ENCODE results near the gene PREPL. TPM values are rescaled to one million over a fixed set of nuclear protein-coding genes. Genes with fewer than 3 reads are reported as not detected.
A peak's percentile ranks its signal among the peaks of the same experiment; 100 is the strongest.

Gene PREPL
- total and polyA plus RNA-seq, 9 of the 15 experiments (the other 6 are each of a cell fraction or from before 2014, with no cell fraction given): 11.6 to 58.9 (median 27.2) TPM

DNA sequence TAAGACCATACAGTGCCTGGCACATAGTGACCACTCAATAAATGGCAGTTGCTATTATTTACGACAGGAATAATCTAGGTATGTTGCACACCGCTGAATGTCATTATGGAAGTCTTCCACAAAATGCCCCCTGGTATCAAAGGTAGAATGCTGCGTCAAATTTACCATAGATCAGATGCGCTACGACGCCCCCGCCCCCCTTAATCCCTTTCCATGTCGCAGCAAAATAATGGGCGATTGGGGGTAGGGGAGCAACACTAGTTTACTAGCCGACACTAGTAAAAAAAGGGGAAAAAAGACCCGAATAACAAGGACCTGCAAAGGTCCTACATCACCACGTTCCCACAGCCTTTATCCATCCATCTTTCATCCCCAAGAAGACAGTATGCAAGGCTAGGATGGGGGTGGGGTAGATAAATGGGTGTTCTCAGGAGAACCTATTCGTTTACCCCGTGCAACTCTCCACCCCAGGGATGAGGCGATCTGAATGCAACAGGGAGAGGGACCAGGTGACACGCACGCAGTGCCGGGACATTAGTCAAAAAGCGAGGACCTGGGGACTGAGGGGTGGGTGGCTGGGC is 455 bp downstream of the PREPL start (continued):
- TF ChIP-seq ZBTB40 (IDR thresholded peaks at IDR 0.05) (peak; percentile 50; the same call in 1 of the 2 replicates), ZBTB40 (CRISPR knock-in tag; IDR thresholded peaks at IDR 0.05) (no peak), KAT7 (CRISPR knock-in tag; IDR thresholded peaks at IDR 0.05; ENCODE audit: borderline replicate concordance) (0 out of 2 replicates have a peak, but pooled peaks have one; percentile 76), ZNF778 (CRISPR knock-in tag; IDR thresholded peaks at IDR 0.05) (no peak), HNRNPUL1 (IDR thresholded peaks at IDR 0.05; ENCODE audit: low read length) (no peak), EGR1 (conservative IDR thresholded peaks at IDR 0.05) (peak; percentile 47), MEIS2 (IDR thresholded peaks at IDR 0.05; ENCODE audit: partially characterized antibody) (peak; percentile 24), ARHGAP35 (IDR thresholded peaks at IDR 0.05; ENCODE audit: partially characterized antibody) (no peak), E4F1 (CRISPR knock-in tag; IDR thresholded peaks at IDR 0.05; ENCODE audit: borderline replicate concordance) (no peak), ETS2 (tag; IDR thresholded peaks at IDR 0.05; ENCODE audit: borderline replicate concordance, poor library complexity, severe bottlenecking) (no peak), NFE2L1 (tag; IDR thresholded peaks at IDR 0.05; ENCODE audit: borderline replicate concordance, low read depth) (no peak), CHD1 (IDR thresholded peaks at IDR 0.05; ENCODE audit: low read length) (peak; percentile 64), ZFPM2 (CRISPR knock-in tag; IDR thresholded peaks at IDR 0.05) (0 out of 2 replicates have a peak, but pooled peaks have one; percentile 45)
- TF ChIP-seq, protein P1, sequence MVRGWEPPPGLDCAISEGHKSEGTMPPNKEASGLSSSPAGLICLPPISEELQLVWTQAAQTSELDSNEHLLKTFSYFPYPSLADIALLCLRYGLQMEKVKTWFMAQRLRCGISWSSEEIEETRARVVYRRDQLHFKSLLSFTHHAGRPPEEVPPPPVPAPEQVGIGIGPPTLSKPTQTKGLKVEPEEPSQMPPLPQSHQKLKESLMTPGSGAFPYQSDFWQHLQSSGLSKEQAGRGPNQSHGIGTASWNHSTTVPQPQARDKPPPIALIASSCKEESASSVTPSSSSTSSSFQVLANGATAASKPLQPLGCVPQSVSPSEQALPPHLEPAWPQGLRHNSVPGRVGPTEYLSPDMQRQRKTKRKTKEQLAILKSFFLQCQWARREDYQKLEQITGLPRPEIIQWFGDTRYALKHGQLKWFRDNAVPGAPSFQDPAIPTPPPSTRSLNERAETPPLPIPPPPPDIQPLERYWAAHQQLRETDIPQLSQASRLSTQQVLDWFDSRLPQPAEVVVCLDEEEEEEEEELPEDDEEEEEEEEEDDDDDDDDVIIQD (CRISPR knock-in tag; IDR thresholded peaks at IDR 0.05): no peak

All from K562 (cell line).